Astrocyte of the spinal cord (primary cell): ENCODE data around the gene CAPZA2.
"Not testable (repeated sequence)": the region's sequence is repeated elsewhere in the genome, so short reads cannot be mapped to it uniquely, and the experiment has no call there.

ENCODE experiments used
- DNase-seq: peaks from one replicate; pipeline ENCODE4 v3.0.0; 2011; ENCODE audit warnings: low read depth, low spot score
- H3K4me3 ChIP-seq: 2 replicates; pipeline ENCODE4 v1.5.1; 2011; ENCODE audit warnings: low read depth, mild to moderate bottlenecking, low read length, moderate library complexity
- in situ Hi-C: cut with HindIII; loops from 2 replicates; pipeline ENCODE4 v1.10.0; 2017; ENCODE audit warnings: low sequenced_read_pairs
- TF ChIP-seq, protein P1 (sequence below): IDR thresholded peaks from 2 replicates; pipeline ENCODE4 v1.5.1; 2012; ENCODE audit warnings: low read depth, mild to moderate bottlenecking, low read length, inconsistent platforms

Gene CAPZA2

DNA sequence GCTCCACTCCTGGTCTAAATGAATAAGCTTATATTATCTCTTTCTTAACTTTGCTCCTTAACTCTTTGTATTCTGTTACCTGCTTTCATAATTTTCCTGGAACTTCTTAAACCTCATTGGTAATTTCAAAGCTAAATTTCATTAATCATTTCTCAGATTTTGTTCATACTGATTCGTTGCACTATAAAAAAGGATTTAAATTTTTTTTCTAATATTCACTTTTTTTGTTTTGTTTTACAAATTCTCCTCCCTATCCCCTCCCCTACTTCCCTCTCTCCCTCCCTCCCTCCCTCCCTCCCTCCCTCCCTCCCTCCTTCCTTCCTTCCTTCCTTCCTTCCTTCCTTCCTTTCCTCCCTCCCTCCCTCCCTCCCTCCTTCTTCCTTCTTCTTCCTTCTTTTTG, 105.6 kb downstream of the CAPZA2 start:
- no peak overlapping the region for H3K4me3 ChIP-seq
- TF ChIP-seq, protein P1, sequence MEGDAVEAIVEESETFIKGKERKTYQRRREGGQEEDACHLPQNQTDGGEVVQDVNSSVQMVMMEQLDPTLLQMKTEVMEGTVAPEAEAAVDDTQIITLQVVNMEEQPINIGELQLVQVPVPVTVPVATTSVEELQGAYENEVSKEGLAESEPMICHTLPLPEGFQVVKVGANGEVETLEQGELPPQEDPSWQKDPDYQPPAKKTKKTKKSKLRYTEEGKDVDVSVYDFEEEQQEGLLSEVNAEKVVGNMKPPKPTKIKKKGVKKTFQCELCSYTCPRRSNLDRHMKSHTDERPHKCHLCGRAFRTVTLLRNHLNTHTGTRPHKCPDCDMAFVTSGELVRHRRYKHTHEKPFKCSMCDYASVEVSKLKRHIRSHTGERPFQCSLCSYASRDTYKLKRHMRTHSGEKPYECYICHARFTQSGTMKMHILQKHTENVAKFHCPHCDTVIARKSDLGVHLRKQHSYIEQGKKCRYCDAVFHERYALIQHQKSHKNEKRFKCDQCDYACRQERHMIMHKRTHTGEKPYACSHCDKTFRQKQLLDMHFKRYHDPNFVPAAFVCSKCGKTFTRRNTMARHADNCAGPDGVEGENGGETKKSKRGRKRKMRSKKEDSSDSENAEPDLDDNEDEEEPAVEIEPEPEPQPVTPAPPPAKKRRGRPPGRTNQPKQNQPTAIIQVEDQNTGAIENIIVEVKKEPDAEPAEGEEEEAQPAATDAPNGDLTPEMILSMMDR: no peak
- in situ Hi-C loops: no loop called here
- no peak for DNase-seq

DNA sequence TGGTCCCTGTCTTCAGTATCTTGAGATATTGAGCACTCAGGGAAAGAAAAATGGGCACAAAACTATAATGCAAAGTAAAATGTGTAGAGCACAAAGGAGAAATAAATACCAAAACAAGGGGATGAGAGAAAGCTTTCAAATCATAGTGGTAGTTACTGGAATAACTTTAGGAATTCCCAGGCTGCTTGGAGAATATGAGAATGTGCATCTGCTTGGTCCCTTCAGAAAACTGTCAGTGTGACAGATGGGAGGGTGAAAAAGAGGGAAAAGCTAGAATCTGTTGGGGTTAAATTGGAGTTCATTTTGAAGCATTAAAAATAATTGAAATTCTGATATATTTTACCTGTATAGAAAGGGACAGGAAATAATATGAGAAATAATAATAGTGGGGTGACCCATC, 106.2 kb downstream of the CAPZA2 start:
- TF ChIP-seq, protein P1: no peak
- no peak overlapping the region for H3K4me3 ChIP-seq
- in situ Hi-C loops: no loop called here
- no peak for DNase-seq

DNA sequence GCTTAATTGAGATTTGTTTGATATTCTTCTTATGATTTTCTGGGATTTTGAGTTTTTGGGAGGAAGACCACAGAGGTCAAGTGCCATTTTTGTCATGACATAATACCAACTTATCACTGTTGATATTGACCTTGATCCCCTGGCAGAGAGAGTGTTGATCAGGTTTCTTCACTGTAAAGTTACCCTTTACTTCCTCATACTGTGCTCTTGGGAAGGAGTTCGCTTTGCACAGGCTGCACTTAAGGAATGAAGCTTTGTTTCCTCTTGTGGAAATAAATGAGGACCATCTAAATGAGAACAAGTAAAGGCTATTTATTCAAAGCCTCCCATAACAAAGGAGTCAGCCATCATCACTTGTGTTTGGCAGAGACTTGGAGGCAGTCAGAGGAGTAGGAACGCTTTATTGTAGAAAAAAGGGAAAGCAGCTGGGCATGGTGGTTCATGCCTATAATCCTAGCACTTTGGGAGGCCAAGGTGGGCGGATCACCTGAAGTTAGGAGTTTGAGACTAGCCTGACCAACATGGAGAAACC, 107.0 kb downstream of the CAPZA2 start:
- TF ChIP-seq, protein P1: no peak
- in situ Hi-C loops: no loop called here
- no peak for DNase-seq
- no peak overlapping the region for H3K4me3 ChIP-seq

DNA sequence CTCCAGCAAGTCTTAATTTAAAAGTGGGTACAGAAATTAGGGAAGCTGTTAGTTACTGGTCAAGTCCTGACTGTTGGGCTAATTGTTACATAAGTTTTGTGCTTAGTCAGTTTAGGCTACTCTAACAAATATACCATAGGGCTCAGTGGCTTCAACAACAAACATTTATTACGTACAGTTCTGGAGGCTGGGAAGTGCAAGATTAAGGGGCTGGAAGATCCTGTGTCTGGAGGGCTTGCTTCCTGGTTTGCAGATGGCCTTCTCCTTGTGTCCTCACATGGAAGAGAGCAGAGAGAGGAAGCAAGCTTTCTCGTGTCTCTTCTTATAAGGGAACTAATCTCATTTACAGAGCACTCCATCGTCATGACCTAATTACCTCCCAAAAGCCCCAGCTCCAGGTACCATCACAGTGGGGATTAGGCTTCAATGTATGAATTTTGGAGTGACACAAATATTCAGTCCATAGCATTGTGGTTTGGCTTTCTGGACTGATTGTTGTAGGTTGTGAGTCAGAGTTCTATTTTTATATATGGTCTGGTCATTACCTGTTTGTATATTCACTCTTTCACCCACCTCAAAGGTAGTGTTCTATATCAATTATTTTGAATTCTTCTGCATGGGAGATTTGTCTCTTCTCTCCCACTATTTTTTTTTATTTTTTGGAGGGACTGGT, 108.0 kb downstream of the CAPZA2 start:
- no peak for DNase-seq
- in situ Hi-C loops: no loop called here
- TF ChIP-seq, protein P1: no peak

DNA sequence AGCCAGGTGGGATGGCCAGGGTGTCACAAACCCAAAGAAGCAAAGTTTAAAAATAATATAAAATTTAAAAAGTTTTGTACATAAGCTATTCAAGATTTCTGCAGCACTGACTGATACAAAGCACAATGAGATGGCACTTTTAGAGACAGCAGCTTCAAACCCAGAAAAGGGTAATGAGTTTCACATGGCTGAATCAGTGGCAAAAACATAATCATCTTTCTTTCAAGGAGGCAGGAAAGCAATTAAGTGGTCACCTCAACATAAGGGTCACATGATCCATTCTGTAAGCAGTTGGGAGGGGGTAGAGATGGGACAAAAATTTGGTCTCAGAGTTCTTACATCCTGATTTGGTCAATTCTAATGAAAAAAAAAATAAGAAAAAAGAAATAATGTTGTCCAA, 108.8 kb downstream of the CAPZA2 start:
- in situ Hi-C loops, H3K4me3 ChIP-seq, DNase-seq: not testable (repeated sequence)

More for the DNA sequence above, 108.0 kb downstream of the CAPZA2 start:
- no peak overlapping the region for H3K4me3 ChIP-seq
